K562 treated with DMSO at 1 percent for 24 hours (cell line): Measurements from ENCODE around the gene LRP3. TPM values are rescaled to one million over a fixed set of nuclear protein-coding genes. Genes with fewer than 3 reads are reported as not detected.

ENCODE experiments used
- total RNA-seq: library from RNA; unstranded; fragments of 300-600 nt; gene quantifications from 2 replicates; pipeline ENCODE4 v1.2.3, GENCODE V29; 2022; ENCODE audit warnings: low read depth; ENCODE audit not compliant: insufficient read depth

Gene LRP3
- total RNA-seq, result not detected in 2 replicates

GRCh38 chr19:33193865-33194362 is at the start of gene LRP3:
Gene LRP3 (plus strand): TSS chr19:33194330. CDS start chr19:33194786, 456 bp downstream.

GRCh38 chr19:33225458-33225926 is 31.4 kb downstream of the LRP3 start, which contains the start of gene SLC7A10:
Gene SLC7A10 (minus strand): TSS chr19:33225850. CDS start chr19:33225703, 147 bp downstream.

Other genes with a start within 250 kb of the LRP3 start
- 12.1 and 14.4 TPM in 2 replicates for gene CEP89, start 222.4 kb upstream of the LRP3 start, total RNA-seq
- gene FAAP24, start 222.1 kb upstream of the LRP3 start, total RNA-seq, result 7.7 and 12.1 TPM in 2 replicates
- 6.0 and 7.2 TPM in 2 replicates for gene RHPN2, start 129.4 kb upstream of the LRP3 start, total RNA-seq
- 5.1 and 6.7 TPM in 2 replicates for gene GPATCH1, start 113.1 kb upstream of the LRP3 start, total RNA-seq
- 0.49 TPM in 1 of 2 replicates, not detected in the other for gene WDR88, start 62.2 kb upstream of the LRP3 start, total RNA-seq
- not detected in 2 replicates for gene SLC7A10, start 31.5 kb downstream of the LRP3 start, total RNA-seq
- 2.0 and 3.5 TPM in 2 replicates for gene CEBPA, start 108.2 kb downstream of the LRP3 start, total RNA-seq
- 37.0 and 40.8 TPM in 2 replicates for gene CEBPG, start 179.4 kb downstream of the LRP3 start, total RNA-seq